ENCODE measurements around the gene MAN1C1. TPM values are rescaled to one million over a fixed set of nuclear protein-coding genes. Genes with fewer than 3 reads are reported as not detected.

Gene MAN1C1
- total RNA-seq, 1 experiment from 2014 or later: 9.3 TPM

DNA sequence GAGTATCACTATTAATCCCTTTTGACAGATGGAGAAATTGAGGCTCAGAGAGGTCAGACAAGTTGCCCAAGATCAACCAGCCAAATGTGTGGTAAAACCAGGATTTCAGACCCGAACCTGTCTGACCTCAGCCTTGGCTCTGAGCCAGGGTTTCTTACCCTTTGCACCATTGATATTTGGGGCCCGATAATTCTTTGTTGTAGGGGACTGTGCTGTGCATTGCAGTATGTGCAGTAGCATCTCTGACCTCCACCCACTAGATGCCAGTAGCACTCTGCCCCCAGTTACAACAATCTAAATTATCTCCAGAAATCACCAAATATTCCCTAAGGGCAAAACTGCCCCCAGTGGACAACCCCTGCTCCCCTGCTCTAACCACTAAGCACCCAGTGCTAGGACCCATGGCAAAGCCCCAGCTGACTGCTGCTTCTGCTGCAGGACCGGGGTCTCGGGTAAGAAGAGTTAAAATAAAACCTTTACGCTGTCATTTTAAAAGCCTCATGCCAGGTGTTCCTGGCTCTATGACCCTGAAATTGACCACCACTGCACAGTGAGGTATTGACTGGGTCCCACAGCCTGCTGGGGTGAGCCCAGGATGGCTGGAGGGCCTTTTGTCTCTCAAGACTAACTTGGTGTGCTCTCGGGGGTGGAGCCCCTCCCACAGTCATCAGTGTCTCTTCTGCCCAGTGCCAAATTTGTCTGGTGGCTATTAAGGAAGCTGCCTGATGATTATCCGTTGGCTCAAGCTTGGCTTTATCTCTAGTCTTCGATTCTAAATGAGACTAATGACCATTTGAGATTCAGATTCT is 5.6 kb upstream of the MAN1C1 start:
- Histone ChIP-seq H2BK20ac (ENCODE audit: low read depth, low read length, poor library complexity, severe bottlenecking) (no peak overlapping the region), H4K20me1 (ENCODE audit: control insufficient read depth, insufficient read depth, insufficient read length) (no peaks in the 10 kb centered on the region), H2AK5ac (ENCODE audit: insufficient read length, low read length) (no peak overlapping the region), H2BK15ac (ENCODE audit: low read depth, low read length) (no peak overlapping the region), H3K79me1 (ENCODE audit: insufficient read depth, low read depth, low read length, poor library complexity, severe bottlenecking) (no peaks in the 10 kb centered on the region), H3K56ac (ENCODE audit: insufficient read length, low read depth, low read length) (no peak overlapping the region), H2BK12ac (ENCODE audit: insufficient read length, low read depth, low read length) (no peak overlapping the region), H4K91ac (ENCODE audit: insufficient read length, low read depth, low read length) (no peak overlapping the region), H4K8ac (replicated peaks; ENCODE audit: insufficient read length, low read depth, low read length) (no peak overlapping the region), H3K9ac (ENCODE audit: extremely low read depth, insufficient read length, low read length) (no peak overlapping the region), H2BK120ac (ENCODE audit: low read depth, low read length, poor library complexity, severe bottlenecking) (no peak overlapping the region), H3K9me3 (ENCODE audit: control insufficient read depth, low read depth, low read length) (no peaks in the 10 kb centered on the region), H3K27me3 (ENCODE audit: insufficient read depth, low read length) (no peaks in the 10 kb centered on the region; the same call in 1 of the 2 replicates), H2AFZ (ENCODE audit: low read length) (no peak overlapping the region), H3K4me2 (ENCODE audit: insufficient read depth, insufficient read length, low read length) (no peak overlapping the region), H3K4me1 (ENCODE audit: insufficient read depth, low read length) (no peaks in the 10 kb centered on the region), H3K14ac (ENCODE audit: insufficient read depth, low read length) (no peak overlapping the region), H3K27ac (ENCODE audit: insufficient read length, low read depth, low read length) (no peak overlapping the region), H2BK5ac (ENCODE audit: insufficient read length, low read length) (no peak overlapping the region), H3K18ac (ENCODE audit: insufficient read length, low read depth, low read length) (no peak overlapping the region), H3T11ph (ENCODE audit: low read length) (no peak overlapping the region), H3K4ac (ENCODE audit: low read depth, low read length) (no peak overlapping the region), H3K23me2 (ENCODE audit: insufficient read length, low read depth, low read length, poor library complexity, severe bottlenecking) (peaks cover 4% of the 10 kb centered on the region), H4K5ac (ENCODE audit: insufficient read length, low read depth, low read length) (no peak overlapping the region), H3K79me2 (ENCODE audit: insufficient read depth, low read length) (no peaks in the 10 kb centered on the region), H3K23ac (ENCODE audit: insufficient read length, low read depth, low read length) (no peak overlapping the region)
- no peak overlapping the region for H3K27ac Mint-ChIP-seq
- H3K9me3 Mint-ChIP-seq: no peaks in the 10 kb centered on the region
- no peak for DNase-seq
- no CpG with 5 or more reads among the region's 8 CpGs for WGBS (ENCODE audit: extremely low coverage, insufficient read length, low lambda C conversion rate)
- no peaks in the 10 kb centered on the region for H3K36me3 Mint-ChIP-seq (ENCODE audit: insufficient read depth in 1 of 3, low read depth in 3 of 3)
- peaks cover 9 to 10% of the 10 kb centered on the region in 2 experiments for H3K4me1 Mint-ChIP-seq
- TF ChIP-seq, protein P1, sequence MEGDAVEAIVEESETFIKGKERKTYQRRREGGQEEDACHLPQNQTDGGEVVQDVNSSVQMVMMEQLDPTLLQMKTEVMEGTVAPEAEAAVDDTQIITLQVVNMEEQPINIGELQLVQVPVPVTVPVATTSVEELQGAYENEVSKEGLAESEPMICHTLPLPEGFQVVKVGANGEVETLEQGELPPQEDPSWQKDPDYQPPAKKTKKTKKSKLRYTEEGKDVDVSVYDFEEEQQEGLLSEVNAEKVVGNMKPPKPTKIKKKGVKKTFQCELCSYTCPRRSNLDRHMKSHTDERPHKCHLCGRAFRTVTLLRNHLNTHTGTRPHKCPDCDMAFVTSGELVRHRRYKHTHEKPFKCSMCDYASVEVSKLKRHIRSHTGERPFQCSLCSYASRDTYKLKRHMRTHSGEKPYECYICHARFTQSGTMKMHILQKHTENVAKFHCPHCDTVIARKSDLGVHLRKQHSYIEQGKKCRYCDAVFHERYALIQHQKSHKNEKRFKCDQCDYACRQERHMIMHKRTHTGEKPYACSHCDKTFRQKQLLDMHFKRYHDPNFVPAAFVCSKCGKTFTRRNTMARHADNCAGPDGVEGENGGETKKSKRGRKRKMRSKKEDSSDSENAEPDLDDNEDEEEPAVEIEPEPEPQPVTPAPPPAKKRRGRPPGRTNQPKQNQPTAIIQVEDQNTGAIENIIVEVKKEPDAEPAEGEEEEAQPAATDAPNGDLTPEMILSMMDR (conservative IDR thresholded peaks at IDR 0.05): peak; percentile 37; the same call in 2 of the 3 replicates
- H3K4me3 Mint-ChIP-seq: no peak overlapping the region
- peaks cover 50% of the 10 kb centered on the region for H3K27me3 Mint-ChIP-seq (ENCODE audit: low read depth)
